ENCODE results near the gene PADI3. TPM values are rescaled to one million over a fixed set of nuclear protein-coding genes. Genes with fewer than 3 reads are reported as not detected.

PADI3 gene
- total and polyA plus RNA-seq, 2 of the 8 experiments (the other 6 are each of a cell fraction or from before 2014, with no cell fraction given): 0.37 to 0.94 TPM

DNA sequence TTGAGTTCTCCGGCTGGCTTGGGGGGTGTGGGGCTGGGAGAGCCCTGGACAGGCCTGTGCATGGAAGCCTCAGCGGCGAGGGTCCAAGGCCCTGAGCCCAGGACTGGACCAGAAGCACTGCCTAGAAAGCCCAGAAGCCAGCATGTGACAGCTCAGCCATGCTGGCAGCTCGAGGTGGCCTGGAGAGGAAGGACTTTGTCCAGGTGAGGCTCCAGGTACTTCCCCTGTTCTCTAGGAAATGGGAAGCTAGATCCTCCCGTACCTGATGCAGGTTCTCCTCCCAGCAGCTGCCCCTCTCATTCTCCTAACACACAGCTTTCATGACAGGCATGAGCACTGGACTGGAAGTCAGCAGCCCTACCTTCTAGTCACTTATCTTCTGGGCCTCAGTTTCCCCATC lies 6.4 kb downstream of the PADI3 start:
- WGBS, 2 experiments (ENCODE audit: extremely low coverage in 1 of 2, insufficient coverage in 1 of 2, insufficient read length in 1 of 2, insufficient replicate concordance in 2 of 2, low coverage in 1 of 2, low lambda C conversion rate in 2 of 2, missing lambda C conversion rate in 1 of 2): 87% methylated on average over 5 of the region's 5 CpGs; no CpG with 5 or more reads in 1 of the 2 experiments
- CTCF ChIA-PET (ENCODE audit: partially characterized antibody): interaction anchor here (0.8 to 1.6 kb wide), 6 partner anchors 10 to 146 kb away, joined by 3 to 4 read pairs (median 3); no protein-coding TSS in a partner anchor

More for the DNA sequence above, 6.4 kb downstream of the PADI3 start:
- H3K23me2 ChIP-seq (ENCODE audit: low read depth, low read length): no peaks in the 10 kb centered on the region; the same call in 1 of the 2 replicates
- H3K27ac ChIP-seq (ENCODE audit: low read depth, low read length): no peak overlapping the region
- no peak for FAIRE-seq
- H2BK15ac ChIP-seq (ENCODE audit: low read length): no peak overlapping the region
- H3K79me1 ChIP-seq (ENCODE audit: low read depth, low read length): no peaks in the 10 kb centered on the region
- H3K23ac ChIP-seq (ENCODE audit: insufficient read length): no peak overlapping the region
- no peak overlapping the region for H3K18ac ChIP-seq (ENCODE audit: extremely low read depth, low read length)
- no peaks in the 10 kb centered on the region for H3K36me3 ChIP-seq (ENCODE audit: control insufficient read depth in 2 of 4, insufficient read depth in 4 of 4, low read length in 3 of 4)
- no peak overlapping the region for H3K14ac ChIP-seq (ENCODE audit: insufficient read length)
- H3K9me3 ChIP-seq (ENCODE audit: insufficient read depth in 2 of 2, low read depth in 1 of 2, low read length in 1 of 2): no peaks in the 10 kb centered on the region
- H3K4me1 ChIP-seq (replicated peaks in 1 of 4; ENCODE audit: control insufficient read depth in 3 of 4, insufficient read depth in 4 of 4, low read length in 3 of 4): no peaks in the 10 kb centered on the region
- no peaks in the 10 kb centered on the region for H4K20me1 ChIP-seq (replicated peaks in 1 of 2; ENCODE audit: control insufficient read depth in 1 of 2, insufficient read depth in 2 of 2, low read length in 2 of 2)
- no peak overlapping the region for H4K5ac ChIP-seq (ENCODE audit: insufficient read length, low read depth, low read length)
- no peak overlapping the region for H3K9ac ChIP-seq (replicated peaks in 1 of 4; ENCODE audit: extremely low read depth in 1 of 4, low read depth in 3 of 4, low read length in 3 of 4)
- POLR2A ChIA-PET (ENCODE audit: partially characterized antibody): no interaction called here
- DNase-seq (ENCODE audit: low read depth in 1 of 2, low spot score in 2 of 2): no peak
- no peak overlapping the region for H2BK12ac ChIP-seq (ENCODE audit: low read depth, low read length)
- TF ChIP-seq TEAD4 (IDR thresholded peaks at IDR 0.05; ENCODE audit: low read depth, low read length) (no peak), SP4 (IDR thresholded peaks at IDR 0.05; ENCODE audit: low read length) (no peak)
- H2AK5ac ChIP-seq (ENCODE audit: low read depth, low read length): no peak overlapping the region
- no peak overlapping the region for H2BK120ac ChIP-seq (replicated peaks; ENCODE audit: low read depth, low read length)
- H4K8ac ChIP-seq (ENCODE audit: extremely low read depth, insufficient read depth, low read length): no peak overlapping the region
- H3K4me3 ChIP-seq (ENCODE audit: extremely low read depth in 1 of 4, insufficient read depth in 2 of 4, low read depth in 3 of 4, low read length in 4 of 4): no peak overlapping the region
- H2BK20ac ChIP-seq (ENCODE audit: low read length): no peak overlapping the region
- peaks cover 0 to under 1% (median 0%) of the 10 kb centered on the region in 4 experiments; a peak in 1 of 7 replicates for H3K27me3 ChIP-seq (replicated peaks in 1 of 4; ENCODE audit: control insufficient read depth in 3 of 4, extremely low read depth in 1 of 4, insufficient read depth in 3 of 4, low read length in 3 of 4)
- no peak overlapping the region for H2AFZ ChIP-seq (ENCODE audit: low read length)
- no peak overlapping the region for H2BK5ac ChIP-seq (ENCODE audit: low read depth, low read length)
- no peak overlapping the region for H3K4me2 ChIP-seq (ENCODE audit: insufficient read depth in 1 of 2, low read depth in 2 of 2, low read length in 2 of 2)
- no peak overlapping the region for H4K91ac ChIP-seq (replicated peaks; ENCODE audit: insufficient read length, low read length)
- H3K79me2 ChIP-seq (ENCODE audit: control insufficient read depth in 1 of 2, insufficient read depth in 2 of 2, low read length in 2 of 2): no peaks in the 10 kb centered on the region
- H3K56ac ChIP-seq (replicated peaks; ENCODE audit: insufficient read length, low read depth, low read length): no peak overlapping the region
- H3K4ac ChIP-seq (replicated peaks; ENCODE audit: insufficient read length, low read depth, low read length): no peak overlapping the region

All from H1 (cell line).